SK-N-DZ (cell line): Measurements from ENCODE around the gene ANP32A. TPM values are rescaled to one million over a fixed set of nuclear protein-coding genes. Genes with fewer than 3 reads are reported as not detected.
"Not testable (repeated sequence)": the region's sequence is repeated elsewhere in the genome, so short reads cannot be mapped to it uniquely, and the experiment has no call there.

Source experiments
- DNase-seq: peaks from one replicate; pipeline ENCODE4 v3.0.0-alpha.2; 2015; ENCODE audit warnings: low spot score
- polyA plus RNA-seq, 2 experiments: library from polyadenylated mRNA; depleted of rRNA; stranded (reverse); fragments of >200 nt; gene quantifications; 2 replicates each; pipeline ENCODE4 v1.2.3, GENCODE V29; 2014

Gene ANP32A
- 160 and 194 TPM in 2 replicates for polyA plus RNA-seq (2014; cell fraction: cytosol; rRNA removed)
- polyA plus RNA-seq (2014; cell fraction: nucleus; rRNA removed), result 68.4 and 81.7 TPM in 2 replicates

GRCh38 chr15:68820295-68821189 lies at the start of gene ANP32A:
TSS of gene ANP32A (minus strand) at chr15:68820895. CDS start at chr15:68820751, 144 bp downstream.
- peak; percentile 92 for DNase-seq

GRCh38 chr15:68868296-68868695 lies 47.6 kb upstream of the ANP32A start:
- DNase-seq, result no peak

- DNase-seq, result no peak
These were observed 41.7 kb upstream of the ANP32A start for GRCh38 chr15:68862415-68862814.

- DNase-seq, result not testable (repeated sequence)
These were observed 38.0 kb upstream of the ANP32A start for GRCh38 chr15:68858666-68859065.

GRCh38 chr15:68857443-68857842 lies 36.7 kb upstream of the ANP32A start:
- not testable (repeated sequence) for DNase-seq

- no peak for DNase-seq
These were observed 31.8 kb upstream of the ANP32A start for GRCh38 chr15:68852461-68852860.

DNA sequence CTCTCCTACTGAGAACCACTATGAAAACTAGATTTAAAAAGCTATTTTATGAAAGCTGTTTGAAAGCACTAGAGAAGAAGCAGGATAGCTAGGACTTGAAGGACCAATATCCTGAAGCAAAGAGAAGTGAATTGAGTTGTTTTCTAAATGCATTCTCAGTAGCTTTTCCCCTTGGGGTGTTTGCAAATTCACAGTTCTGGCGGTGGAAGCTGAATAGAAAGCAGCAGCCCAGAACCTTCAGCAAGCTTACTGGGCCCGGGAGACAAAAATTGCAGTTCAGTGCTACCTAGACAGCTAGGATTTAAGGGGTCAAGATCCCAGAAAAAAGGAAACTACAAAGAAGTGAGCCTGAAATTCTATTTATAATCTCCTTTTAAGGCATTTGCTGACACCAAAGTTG lies 31.3 kb upstream of the ANP32A start:
- DNase-seq, result no peak

- DNase-seq, result no peak
These were observed 28.8 kb upstream of the ANP32A start for GRCh38 chr15:68849497-68849896.

- no peak for DNase-seq
These were observed 26.2 kb upstream of the ANP32A start for GRCh38 chr15:68846851-68847439.

GRCh38 chr15:68844856-68845550 lies 24.3 kb upstream of the ANP32A start:
- DNase-seq, result no peak

GRCh38 chr15:68843425-68844311 lies 23.0 kb upstream of the ANP32A start:
- peak; percentile 47 for DNase-seq

- DNase-seq, result no peak
These were observed 22.3 kb upstream of the ANP32A start for GRCh38 chr15:68842958-68843357.

- no peak for DNase-seq
These were observed 13.7 kb upstream of the ANP32A start for GRCh38 chr15:68834346-68834745.

GRCh38 chr15:68833700-68834331 lies 13.1 kb upstream of the ANP32A start:
- DNase-seq, result peak; percentile 42

GRCh38 chr15:68830141-68830785 lies 9.6 kb upstream of the ANP32A start:
- no peak for DNase-seq

DNA sequence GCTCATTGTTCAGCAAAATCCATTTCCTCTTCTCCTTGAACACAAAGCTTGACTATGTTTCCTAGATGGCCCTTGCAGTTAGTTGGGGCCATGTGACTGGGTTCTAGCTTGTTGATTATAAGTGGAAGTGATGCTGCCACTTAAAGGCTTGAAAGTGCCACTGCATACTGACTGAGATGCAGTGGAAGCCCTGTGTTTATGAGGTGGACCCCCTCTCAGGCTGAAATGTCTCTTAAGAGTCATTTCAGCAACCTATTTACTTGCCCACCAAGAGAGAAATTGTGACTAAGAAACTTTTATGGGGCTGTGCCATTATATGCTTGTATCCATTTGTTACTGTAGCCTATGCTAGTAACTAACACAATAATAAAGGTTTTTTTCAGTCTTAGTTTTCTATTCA lies 8.4 kb upstream of the ANP32A start:
- DNase-seq, result no peak

DNA sequence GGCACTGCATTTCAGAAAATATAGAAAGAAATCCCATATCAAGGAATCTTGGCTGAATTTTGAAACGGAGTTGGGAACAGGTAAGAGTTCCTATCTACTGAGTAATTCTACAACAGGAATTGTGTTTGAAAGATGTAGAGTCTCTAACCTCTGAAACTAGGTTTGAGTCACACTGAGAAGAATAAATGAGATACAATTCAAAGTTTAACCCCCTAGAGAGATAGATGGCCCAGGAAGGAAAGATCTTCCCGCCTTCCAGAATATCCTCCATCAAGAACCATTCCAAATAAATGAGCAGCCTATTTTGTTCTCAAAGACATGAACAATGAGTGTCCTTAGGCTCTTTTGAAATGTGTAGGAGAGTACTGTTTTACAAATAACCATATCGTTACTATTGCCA lies 2.9 kb upstream of the ANP32A start:
- DNase-seq, result no peak

GRCh38 chr15:68822818-68823217 lies 2.1 kb upstream of the ANP32A start:
- no peak for DNase-seq

GRCh38 chr15:68821841-68822381 lies 1.2 kb upstream of the ANP32A start:
- DNase-seq, result no peak
